Measurements from ENCODE around the gene ISG15.

GRCh38 chr1:969260-969855 lies 43.9 kb upstream of the ISG15 start:
- TF ChIP-seq POLR2A (IDR thresholded peaks at IDR 0.05), result no peak
- TF ChIP-seq, protein P1, sequence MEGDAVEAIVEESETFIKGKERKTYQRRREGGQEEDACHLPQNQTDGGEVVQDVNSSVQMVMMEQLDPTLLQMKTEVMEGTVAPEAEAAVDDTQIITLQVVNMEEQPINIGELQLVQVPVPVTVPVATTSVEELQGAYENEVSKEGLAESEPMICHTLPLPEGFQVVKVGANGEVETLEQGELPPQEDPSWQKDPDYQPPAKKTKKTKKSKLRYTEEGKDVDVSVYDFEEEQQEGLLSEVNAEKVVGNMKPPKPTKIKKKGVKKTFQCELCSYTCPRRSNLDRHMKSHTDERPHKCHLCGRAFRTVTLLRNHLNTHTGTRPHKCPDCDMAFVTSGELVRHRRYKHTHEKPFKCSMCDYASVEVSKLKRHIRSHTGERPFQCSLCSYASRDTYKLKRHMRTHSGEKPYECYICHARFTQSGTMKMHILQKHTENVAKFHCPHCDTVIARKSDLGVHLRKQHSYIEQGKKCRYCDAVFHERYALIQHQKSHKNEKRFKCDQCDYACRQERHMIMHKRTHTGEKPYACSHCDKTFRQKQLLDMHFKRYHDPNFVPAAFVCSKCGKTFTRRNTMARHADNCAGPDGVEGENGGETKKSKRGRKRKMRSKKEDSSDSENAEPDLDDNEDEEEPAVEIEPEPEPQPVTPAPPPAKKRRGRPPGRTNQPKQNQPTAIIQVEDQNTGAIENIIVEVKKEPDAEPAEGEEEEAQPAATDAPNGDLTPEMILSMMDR (IDR thresholded peaks at IDR 0.05), result no peak

Measured in body of pancreas (tissue), 4 donors.